Measurements from ENCODE around the gene CTSG.
"Not testable (repeated sequence)": the region's sequence is repeated elsewhere in the genome, so short reads cannot be mapped to it uniquely, and the experiment has no call there.

Gene CTSG

GRCh38 chr14:24542346-24542936 lies 33.6 kb downstream of the CTSG start:
- DNase-seq (ENCODE audit: low read depth in 2 of 2): no peak

DNA sequence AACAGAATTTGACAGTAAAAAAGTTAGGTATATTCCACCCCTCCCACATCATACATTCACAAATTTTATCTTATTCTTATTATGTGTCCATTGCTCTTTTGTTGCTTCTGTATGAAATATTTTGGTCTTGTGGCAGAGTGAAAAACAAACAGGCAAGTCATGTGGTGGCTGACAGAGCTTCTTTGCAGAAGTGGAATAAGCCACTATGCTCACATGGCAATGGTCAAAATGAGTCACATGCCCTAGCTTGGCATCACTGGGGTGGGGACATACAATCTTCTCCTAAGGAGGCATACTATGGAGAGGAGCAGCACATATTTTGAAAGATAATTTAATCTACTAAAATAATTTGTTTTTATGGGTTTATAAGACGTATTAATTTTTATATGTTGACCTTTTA lies 40.3 kb downstream of the CTSG start:
- no peak for DNase-seq (ENCODE audit: low read depth in 2 of 2)

DNA sequence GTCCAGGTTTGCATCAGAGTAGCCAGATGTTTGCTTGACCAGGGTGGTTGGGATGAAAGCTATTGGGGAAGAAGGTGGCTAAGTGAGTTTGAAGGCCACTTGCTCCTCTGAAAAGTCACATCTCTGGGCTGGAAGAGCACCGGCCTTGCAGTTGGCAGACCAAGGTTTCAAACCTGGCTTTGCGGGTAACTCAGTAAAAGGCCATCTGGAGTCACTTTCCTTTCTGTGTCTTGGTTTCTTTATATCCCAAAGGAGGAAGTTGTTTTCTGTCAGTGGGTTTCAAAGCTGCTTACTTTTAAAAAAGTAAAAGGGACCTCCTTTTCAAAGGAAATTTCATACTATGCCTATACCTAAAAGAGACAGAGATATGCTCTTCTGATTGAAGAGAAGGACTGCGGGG lies 41.8 kb downstream of the CTSG start:
- no peak for DNase-seq (ENCODE audit: low read depth in 2 of 2)

- not testable (repeated sequence) for DNase-seq (ENCODE audit: low read depth in 2 of 2)
Measured at GRCh38 chr14:24525877-24526620, 50.0 kb downstream of the CTSG start.

All from stimulated activated CD4-positive, alpha-beta T cell treated with anti-CD3 and anti-CD28 coated beads, Interleukin-1b, Interleukin-23, amount 100 ng/mL, for 1 hour (primary cell).